Subcutaneous abdominal adipose tissue (tissue), 5 donors: ENCODE results near the gene EMILIN2.
"Not testable (repeated sequence)": the region's sequence is repeated elsewhere in the genome, so short reads cannot be mapped to it uniquely, and the experiment has no call there.

Source experiments
- H3K27ac ChIP-seq: one replicate; pipeline ENCODE4 v1.7.0; 2013; ENCODE audit warnings: low read depth, mild to moderate bottlenecking, inconsistent platforms, low read length, moderate library complexity
- H3K27me3 ChIP-seq, 5 donors: one replicate each; pipeline ENCODE4 v1.7.0; 2013; ENCODE audit warnings: low read length in 5 of 5, inconsistent platforms in 1 of 5; ENCODE audit not compliant: control insufficient read depth in 5 of 5, insufficient read depth in 4 of 5
- H3K36me3 ChIP-seq, 5 donors: one replicate each; pipeline ENCODE4 v1.7.0; 2013; ENCODE audit warnings: low read length in 5 of 5; ENCODE audit not compliant: control insufficient read depth in 5 of 5, insufficient read depth in 5 of 5
- H3K4me1 ChIP-seq, 5 donors: one replicate each; pipeline ENCODE4 v1.7.0; 2013; ENCODE audit warnings: low read length in 5 of 5, mild to moderate bottlenecking in 3 of 5, moderate library complexity in 1 of 5; ENCODE audit not compliant: control insufficient read depth in 5 of 5, insufficient read depth in 5 of 5
- H3K4me3 ChIP-seq, 5 donors: one replicate each; pipeline ENCODE4 v1.7.0; 2013; ENCODE audit warnings: low read length in 5 of 5, low read depth in 1 of 5
- H3K9ac ChIP-seq, 5 donors: one replicate each; pipeline ENCODE4 v1.7.0; 2013; ENCODE audit warnings: low read length in 5 of 5, mild to moderate bottlenecking in 4 of 5, moderate library complexity in 3 of 5
- H3K9me3 ChIP-seq, 5 donors: one replicate each; pipeline ENCODE4 v1.7.0; 2013; ENCODE audit warnings: low read length in 5 of 5; ENCODE audit not compliant: control insufficient read depth in 5 of 5
- donor health status: healthy.
- donor health status: healthy.
- donor health status: healthy.
- donor health status: healthy.
- donor health status: healthy.

EMILIN2 gene

GRCh38 chr18:2853926-2854664, 7.3 kb downstream of the EMILIN2 start:
- H3K4me3 ChIP-seq, result no peak overlapping the region
- no peak overlapping the region for H3K27ac ChIP-seq

GRCh38 chr18:2854875-2855274, 8.1 kb downstream of the EMILIN2 start:
- Histone ChIP-seq H3K36me3 (peaks cover 0 to 6% (median 2%) of the 10 kb centered on the region in 5 donors), H3K9ac (no peak overlapping the region), H3K4me3 (no peak overlapping the region), H3K9me3 (no peaks in the 10 kb centered on the region), H3K27me3 (peaks cover 0 to 4% (median 0%) of the 10 kb centered on the region in 5 donors), H3K4me1 (peaks cover 10 to 46% (median 34%) of the 10 kb centered on the region in 5 donors), H3K27ac (no peak overlapping the region)

More at GRCh38 chr18:2853926-2854664, 7.3 kb downstream of the EMILIN2 start:
- peaks cover 0 to 4% (median under 1%) of the 10 kb centered on the region in 5 donors for H3K27me3 ChIP-seq
- H3K36me3 ChIP-seq, result peaks cover 0 to 6% (median 2%) of the 10 kb centered on the region in 5 donors
- H3K9ac ChIP-seq, result no peak overlapping the region
- no peaks in the 10 kb centered on the region for H3K9me3 ChIP-seq
- peaks cover 10 to 47% (median 35%) of the 10 kb centered on the region in 5 donors for H3K4me1 ChIP-seq

- Histone ChIP-seq H3K36me3 (peaks cover 0 to 6% (median 2%) of the 10 kb centered on the region in 5 donors), H3K4me1 (peaks cover 10 to 46% (median 34%) of the 10 kb centered on the region in 5 donors), H3K4me3 (peak overlapping the region in 1 of 5 donors; percentile 7), H3K27me3 (peaks cover 0 to 4% (median 0%) of the 10 kb centered on the region in 5 donors), H3K9me3 (no peaks in the 10 kb centered on the region), H3K27ac (peak overlapping the region; percentile 78), H3K9ac (peak overlapping the region in 1 of 5 donors; percentile 24)
These were observed 8.9 kb downstream of the EMILIN2 start for GRCh38 chr18:2855560-2856350.

GRCh38 chr18:2856547-2857170, 9.9 kb downstream of the EMILIN2 start:
- Histone ChIP-seq H3K9me3 (no peaks in the 10 kb centered on the region), H3K4me3 (peak overlapping the region in 1 of 5 donors; percentile 7), H3K36me3 (peaks cover 0 to 6% (median 2%) of the 10 kb centered on the region in 5 donors), H3K27me3 (peaks cover 0 to 4% (median 0%) of the 10 kb centered on the region in 5 donors), H3K4me1 (peaks cover 10 to 46% (median 34%) of the 10 kb centered on the region in 5 donors), H3K27ac (peak overlapping the region; percentile 78), H3K9ac (peak overlapping the region in 1 of 5 donors; percentile 24)

- H3K9me3 ChIP-seq, result no peaks in the 10 kb centered on the region
- H3K4me3 ChIP-seq, result peak overlapping the region in 2 of 5 donors; percentile 19 to 39
- peak overlapping the region; percentile 78 for H3K27ac ChIP-seq
- peak overlapping the region in 1 of 5 donors; percentile 22 for H3K9ac ChIP-seq
- H3K4me1 ChIP-seq, result peaks cover 10 to 46% (median 34%) of the 10 kb centered on the region in 5 donors
- peaks cover 0 to 4% (median 0%) of the 10 kb centered on the region in 5 donors for H3K27me3 ChIP-seq
- H3K36me3 ChIP-seq, result peaks cover 0 to 6% (median 0%) of the 10 kb centered on the region in 5 donors
These were observed 10.8 kb downstream of the EMILIN2 start for GRCh38 chr18:2857491-2858131.

- not testable (repeated sequence) for H3K36me3 ChIP-seq
These were observed 13.6 kb downstream of the EMILIN2 start for GRCh38 chr18:2860397-2860796.

GRCh38 chr18:2863997-2864396, 17.2 kb downstream of the EMILIN2 start:
- not testable (repeated sequence) for H3K9me3 ChIP-seq, H3K36me3 ChIP-seq, H3K4me1 ChIP-seq, H3K9ac ChIP-seq, H3K27ac ChIP-seq, H3K27me3 ChIP-seq, H3K4me3 ChIP-seq

More at GRCh38 chr18:2860397-2860796, 13.6 kb downstream of the EMILIN2 start:
- not testable (repeated sequence) for H3K27ac ChIP-seq, H3K9me3 ChIP-seq, H3K9ac ChIP-seq, H3K4me3 ChIP-seq, H3K27me3 ChIP-seq
- H3K4me1 ChIP-seq, result peaks cover 8 to 27% (median 24%) of the 10 kb centered on the region in 5 donors

- H3K9me3 ChIP-seq, H3K27me3 ChIP-seq, H3K4me3 ChIP-seq, H3K36me3 ChIP-seq, H3K9ac ChIP-seq, H3K27ac ChIP-seq, H3K4me1 ChIP-seq: not testable (repeated sequence)
These were observed 19.7 kb downstream of the EMILIN2 start for GRCh38 chr18:2866465-2866864.

- Histone ChIP-seq H3K4me1 (no peaks in the 10 kb centered on the region), H3K27me3 (no peaks in the 10 kb centered on the region), H3K27ac (no peak overlapping the region), H3K9ac (no peak overlapping the region), H3K4me3 (no peak overlapping the region), H3K36me3 (no peaks in the 10 kb centered on the region), H3K9me3 (no peaks in the 10 kb centered on the region)
These were observed 22.4 kb downstream of the EMILIN2 start for GRCh38 chr18:2869207-2869606.
